GM19023 (cell line): ENCODE results near the gene AKT1S1.
"Not testable (repeated sequence)": the region's sequence is repeated elsewhere in the genome, so short reads cannot be mapped to it uniquely, and the experiment has no call there.

Experiments used
- ATAC-seq: cut with Tn5 transposase; IDR thresholded peaks from one replicate; pipeline ENCODE4 v1.9.1; 2021; ENCODE audit warnings: mild to moderate bottlenecking, moderate library complexity; ENCODE audit not compliant: unreplicated experiment

Gene AKT1S1

DNA sequence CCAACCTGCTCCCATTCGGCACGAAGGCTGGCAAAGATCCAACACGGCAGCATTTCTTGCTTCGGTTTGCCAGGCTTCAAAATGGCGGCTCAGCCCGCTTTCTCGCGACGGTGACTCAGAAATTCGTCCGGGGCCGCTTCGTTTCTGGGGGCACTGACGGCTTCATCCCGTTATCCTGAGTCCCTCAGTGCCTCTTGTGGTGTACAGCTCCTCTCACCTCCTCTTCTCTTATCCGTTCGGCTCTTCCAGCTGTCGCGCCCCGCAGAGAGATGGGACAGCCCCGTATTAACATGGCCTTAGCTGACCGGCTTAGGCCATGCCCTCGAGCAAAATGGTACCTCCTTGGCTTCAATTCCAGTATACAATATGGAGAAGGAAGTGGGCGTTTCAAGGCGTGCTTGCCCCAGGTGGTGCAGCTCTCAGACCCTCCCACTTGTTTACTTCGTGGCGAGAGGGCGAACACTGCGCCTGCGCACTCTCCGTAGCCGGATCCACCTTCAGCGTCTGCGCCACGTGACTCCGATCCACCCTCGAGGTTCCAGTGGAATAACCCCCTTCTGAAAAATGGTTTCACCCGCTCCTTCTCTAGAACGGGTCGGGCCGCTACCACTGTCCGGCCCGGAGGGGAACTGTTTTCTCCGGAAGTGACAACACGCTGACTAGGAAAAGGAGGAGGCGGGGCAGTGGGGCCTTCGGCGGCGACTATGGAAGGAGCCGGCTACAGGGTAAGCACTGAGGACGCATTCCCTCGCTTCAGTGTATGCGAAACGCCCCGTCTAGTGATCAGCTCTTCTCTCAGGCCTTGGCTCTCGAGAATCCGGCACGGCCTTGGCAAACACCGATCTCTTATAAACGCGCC lies at the start of gene AKT1S1, which contains the start of gene TBC1D17:
Gene AKT1S1 (minus strand): TSS at position 336 of the 859 bp plus-strand sequence. CDS start 4,060 bp downstream, outside the sequence.
Gene TBC1D17 (plus strand): TSS at position 683 of the 859 bp plus-strand sequence. CDS start 22 bp downstream, at position 705.
- ATAC-seq, result peak; percentile 52

DNA sequence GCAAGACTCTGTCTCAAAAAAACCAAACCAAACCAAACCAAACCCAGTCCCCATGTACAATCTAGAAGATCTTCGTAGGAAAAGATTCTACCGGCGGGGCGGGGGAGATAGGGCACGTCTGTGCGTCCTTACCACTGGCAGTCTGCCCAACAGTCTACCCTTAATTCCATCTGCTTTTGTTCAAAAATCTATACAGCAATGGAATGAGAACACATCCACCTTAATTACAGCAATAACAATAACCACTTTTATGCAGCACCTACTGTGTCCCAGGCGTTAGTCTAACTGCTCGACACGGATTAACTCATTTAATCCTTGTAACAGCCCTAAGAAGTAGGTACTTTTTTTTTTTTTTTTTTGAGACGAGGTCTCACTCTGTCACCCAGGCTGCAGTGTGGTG lies 49.4 kb upstream of the AKT1S1 start:
- ATAC-seq, result no peak

DNA sequence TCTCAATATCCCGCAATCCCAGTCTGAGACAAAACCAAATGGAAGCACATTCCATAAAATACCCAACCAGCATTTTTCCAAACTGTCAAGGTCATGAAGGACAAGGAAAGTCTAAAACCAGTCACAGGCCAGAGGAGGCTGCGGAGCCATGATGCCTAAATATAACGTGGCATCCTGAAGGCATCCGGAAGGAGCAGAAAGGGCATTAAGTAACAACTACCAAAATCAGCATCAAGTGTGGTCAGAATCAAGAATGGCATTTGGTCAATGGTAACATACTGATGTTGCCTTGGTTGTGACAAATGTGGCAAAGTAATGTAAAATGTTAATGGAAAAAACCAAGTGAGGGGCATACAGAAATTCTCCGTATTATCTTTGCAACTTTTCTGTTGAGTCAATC lies 48.3 kb upstream of the AKT1S1 start:
- no peak for ATAC-seq

DNA sequence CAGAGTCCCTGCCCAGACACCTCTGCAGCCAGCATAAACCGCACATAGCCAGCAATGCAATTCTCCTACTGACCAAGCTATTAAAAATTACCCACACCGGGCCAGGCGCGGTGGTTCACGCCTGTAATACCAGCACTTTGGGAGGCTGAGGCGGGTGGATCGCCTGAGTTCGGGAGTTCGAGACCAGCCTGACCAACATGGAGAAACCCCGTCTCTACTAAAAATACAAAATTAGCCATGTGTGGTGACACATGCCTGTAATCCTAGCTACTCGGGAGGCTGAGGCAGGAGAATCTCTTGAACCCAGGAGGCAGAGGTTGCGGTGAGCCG lies 47.7 kb upstream of the AKT1S1 start:
- ATAC-seq, result not testable (repeated sequence)

DNA sequence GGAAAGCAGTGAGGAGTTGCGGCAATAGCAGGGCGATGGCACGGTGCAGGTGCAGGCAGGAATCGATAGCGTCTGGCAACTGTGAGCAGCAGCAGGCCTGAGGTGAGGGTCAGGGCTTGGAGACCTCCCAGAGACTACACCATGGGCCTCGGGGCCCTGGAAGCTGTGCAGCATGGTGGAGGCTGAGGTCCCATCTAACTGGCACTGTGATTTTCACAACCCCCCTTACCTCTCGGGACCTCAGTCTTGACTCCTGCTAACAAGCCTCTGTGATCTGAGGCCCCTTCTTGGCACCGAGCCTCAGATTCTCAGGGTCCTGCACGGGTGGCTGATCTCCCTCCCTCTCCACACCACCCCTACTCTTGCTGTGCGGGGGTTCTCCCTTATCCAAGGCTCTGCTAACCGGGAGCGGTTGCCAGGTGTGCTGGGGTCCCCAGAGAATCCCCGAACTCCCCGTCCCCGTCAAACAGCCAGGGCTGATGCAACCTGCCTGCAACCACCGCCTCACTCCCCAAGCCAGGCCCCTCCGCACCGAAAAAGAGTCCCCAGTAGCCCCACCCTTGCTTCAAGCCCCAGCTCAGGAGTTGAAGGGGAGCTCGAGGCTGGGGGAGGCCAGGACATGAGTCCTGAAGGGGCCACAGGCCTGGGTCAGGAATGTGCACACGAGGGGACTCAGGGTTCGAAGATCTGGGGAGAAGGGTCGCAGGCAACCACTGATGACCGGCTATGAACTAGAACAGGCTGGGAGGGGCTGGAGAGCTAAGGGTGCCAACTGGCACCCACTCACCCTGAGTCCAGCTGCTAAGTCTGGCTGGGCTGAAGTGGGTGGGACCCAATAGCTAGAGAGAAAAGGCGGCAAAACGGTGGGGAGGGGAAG lies 47.1 kb upstream of the AKT1S1 start:
- no peak for ATAC-seq

DNA sequence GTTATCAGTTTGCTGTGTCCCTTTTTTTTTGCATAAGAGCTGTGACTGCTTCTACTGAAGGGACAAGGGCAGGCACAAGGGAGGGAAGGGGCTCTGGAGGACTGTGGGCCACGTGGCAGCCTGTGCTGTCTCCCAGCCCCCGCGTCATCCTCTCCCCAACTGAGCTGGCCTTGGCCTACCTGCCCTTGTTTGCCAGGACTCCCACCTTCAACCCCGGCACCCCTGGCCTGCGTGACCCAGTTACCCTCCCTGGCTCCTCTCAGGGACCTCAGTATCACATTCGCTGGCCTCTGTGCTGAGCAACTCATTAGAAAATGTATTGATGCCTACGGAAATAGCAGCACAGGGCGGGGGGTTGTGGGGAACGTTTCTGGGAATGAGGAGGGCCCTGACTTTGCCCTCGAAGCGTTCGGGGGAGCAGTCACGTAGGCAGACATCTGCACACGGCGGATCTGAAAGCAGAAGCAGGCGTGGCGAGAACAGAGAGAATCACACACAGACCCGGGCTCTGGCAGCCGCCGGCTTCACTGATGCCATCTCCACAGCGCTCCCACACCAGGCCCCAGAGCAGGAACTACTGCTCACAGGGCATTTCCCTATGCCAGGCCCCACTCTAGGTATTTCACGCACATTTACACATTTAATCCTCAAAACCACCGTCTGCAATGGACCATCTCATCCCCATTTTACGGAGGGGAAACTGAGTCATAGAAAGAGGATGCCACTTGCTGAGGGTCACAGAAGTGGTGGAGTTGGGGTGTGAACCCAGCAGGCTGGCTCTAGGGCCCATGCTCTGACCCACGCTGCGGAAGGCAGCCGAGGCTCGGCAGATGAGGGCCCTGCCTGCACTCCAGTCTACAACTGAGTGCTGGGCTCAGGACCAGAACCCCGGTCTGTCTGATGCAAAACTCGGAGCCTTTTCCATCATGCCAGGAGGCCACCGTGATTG lies 46.2 kb upstream of the AKT1S1 start:
- ATAC-seq, result no peak

DNA sequence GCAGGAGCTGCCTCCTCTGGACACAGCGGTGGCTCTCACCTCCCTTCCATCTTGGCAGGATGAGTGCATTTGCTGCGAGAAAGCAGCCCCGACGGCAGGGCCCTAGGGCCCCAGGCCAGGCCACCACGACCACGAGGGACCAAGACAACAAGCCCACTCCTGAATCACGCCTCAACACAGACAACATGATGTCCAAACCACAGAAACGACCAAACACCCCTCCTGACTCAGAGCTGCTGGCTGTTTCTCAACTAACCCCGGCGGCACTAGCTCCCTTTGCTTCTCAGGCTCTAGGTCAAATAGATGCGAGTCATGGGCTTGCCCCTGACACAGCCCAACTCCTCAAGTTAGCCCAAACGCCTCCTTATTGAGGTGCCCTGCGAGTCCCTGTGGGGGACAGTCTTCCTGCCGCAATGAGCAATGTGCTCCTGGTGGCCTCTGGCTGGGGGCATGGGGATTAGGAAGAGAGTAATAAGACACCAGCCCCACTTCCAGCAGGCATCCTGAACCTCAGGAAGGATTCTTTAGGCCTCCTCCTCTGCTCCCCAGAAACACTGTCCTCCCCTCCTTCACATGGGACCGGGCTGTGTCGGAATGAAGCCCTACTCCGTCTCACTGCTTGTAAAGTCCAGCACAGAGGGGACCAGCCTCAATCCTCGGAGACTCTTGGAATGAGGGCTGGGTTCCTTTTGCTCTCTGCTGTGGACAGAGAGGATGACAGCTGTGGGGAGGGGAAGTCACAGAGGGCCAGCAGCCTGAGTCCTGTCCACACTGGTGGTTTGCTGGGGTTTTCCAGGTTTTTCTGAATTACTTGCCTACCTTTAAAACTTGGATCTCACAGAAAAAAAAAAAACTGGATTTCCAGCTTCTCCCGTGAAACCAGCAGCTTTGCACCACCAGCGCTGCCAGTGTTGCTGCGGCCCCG lies 45.0 kb upstream of the AKT1S1 start:
- no peak for ATAC-seq

DNA sequence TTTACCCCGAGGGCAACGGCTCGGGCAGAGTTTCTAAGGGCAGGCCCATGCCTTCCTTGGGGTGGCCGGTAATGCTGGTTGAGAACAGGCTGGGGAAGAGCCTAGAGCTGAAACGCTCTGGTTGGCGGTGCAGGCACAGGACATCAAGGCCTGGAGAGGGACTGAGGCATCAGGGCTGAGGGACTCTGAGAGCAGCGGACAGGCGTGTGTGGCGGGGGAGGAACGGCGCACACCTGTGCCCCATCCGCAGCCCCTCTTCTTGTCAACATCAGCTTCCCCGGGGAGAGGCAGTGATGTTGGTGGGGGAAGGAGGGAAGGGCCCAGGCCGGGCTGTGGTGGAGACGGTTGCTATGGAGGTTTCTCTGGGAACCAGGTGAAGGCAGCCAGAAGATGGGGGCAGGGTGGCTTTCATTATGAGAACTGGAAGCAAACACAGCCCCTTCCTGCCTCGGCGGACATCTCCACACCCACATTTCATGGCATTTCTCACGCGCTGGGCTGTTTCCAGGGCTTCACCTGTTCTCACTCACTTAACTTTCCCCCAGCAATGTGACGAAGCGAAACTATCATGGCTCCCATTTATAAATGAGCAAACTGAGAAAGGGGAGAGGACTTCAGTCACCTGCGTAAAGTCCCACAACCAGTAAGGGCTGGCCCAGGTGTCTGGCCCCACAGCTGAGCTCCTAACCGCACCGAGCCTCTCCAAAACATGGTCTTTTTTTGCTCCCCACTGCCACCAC lies 43.6 kb upstream of the AKT1S1 start:
- no peak for ATAC-seq

DNA sequence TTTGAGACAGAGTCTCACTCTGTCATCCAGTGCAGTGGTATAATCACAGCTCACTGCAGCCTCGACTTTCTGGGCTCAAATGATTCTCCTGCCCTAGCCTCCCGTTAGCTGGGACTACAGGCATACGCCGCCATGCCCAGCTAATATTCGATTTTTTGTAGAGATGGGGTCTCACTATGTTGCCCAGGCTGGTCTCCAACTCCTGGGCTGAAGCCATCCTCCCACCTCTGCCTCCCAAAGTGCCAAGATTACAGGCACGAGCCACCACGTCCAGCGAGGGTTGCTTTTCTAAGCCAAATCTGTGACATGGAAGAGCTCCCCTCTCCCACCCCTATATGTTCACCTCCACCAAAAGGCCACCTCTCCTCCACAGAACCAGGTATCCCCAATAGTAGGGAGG lies 40.9 kb upstream of the AKT1S1 start:
- no peak for ATAC-seq

DNA sequence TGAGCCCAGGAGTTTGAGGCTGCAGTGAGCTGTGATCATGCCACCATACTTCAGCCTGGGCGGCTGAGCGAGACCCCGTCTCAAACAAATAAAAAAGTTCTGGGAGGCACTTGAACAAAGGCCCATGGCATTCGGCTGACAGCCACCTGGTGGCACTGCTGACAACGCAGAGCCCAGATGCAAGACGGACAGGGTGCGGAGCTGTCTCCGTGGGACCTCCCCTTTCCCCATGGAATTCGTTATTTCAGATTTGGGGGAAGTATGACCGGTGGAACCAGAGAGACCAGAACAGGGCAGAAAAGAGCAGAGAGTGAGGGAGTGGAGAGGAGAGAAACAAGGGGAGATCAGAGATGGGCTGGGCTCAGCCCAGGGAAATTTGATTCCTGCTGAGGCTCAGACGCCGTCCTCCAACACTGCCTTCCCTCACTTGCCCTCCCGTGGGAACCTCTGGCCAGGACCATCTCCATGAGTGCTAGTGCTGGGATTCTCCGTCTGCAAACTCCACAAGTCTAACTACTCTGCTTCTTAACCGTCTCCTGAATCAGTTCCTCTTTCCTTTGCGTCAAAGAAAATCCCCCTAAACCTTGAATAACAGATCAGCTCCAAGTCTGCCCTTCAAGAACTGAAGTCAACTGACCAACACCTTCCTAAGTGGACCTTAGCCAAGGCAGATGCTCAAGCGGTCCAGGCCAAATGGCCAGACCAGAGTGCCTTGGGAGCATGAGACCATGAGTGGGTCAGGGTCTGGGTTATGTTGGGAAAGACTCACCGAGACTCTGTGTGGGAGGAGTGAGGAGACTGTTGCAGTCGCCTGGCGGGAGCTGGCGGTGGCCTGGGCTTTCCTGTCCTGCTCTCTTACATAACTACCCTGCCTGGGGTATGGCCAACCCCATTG lies 39.9 kb upstream of the AKT1S1 start:
- no peak for ATAC-seq

DNA sequence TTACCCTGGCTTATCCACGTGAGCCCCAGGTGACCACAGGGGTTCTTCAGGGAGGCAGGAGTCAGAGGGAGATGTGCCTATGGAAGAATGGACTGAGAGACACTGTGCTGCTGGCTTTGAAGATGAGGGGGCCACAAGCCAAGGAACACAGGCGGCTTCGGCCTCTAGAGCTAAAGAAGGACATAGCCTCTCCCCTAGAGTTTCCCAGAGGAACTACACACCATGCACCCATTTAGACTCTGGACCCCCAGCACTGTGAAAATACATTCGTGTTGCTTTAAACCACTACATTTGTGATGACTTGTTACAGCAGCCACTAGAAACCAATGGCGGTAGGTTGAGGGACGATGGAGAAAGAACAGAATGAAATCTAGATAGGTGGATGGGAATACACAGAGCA lies 38.1 kb upstream of the AKT1S1 start:
- no peak for ATAC-seq

DNA sequence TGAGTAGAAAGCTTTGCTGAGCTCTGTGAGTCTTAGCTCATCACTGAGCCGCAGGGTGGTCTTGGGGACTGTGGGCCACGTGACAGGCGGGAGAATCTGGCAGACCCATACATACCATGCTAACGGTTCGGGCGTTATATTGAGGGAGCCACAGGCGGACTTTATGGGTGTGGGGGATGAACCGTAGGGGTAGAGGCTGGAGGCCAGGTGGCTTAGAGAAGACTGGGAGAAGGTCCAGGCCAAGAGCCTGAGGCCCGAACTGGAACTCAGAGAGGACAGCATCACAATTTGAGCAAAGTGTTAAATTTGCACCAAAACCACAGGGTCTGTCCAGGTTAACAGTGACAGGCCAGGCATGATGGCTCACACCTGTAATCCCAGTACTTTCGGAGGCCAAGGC lies 36.6 kb upstream of the AKT1S1 start:
- no peak for ATAC-seq

DNA sequence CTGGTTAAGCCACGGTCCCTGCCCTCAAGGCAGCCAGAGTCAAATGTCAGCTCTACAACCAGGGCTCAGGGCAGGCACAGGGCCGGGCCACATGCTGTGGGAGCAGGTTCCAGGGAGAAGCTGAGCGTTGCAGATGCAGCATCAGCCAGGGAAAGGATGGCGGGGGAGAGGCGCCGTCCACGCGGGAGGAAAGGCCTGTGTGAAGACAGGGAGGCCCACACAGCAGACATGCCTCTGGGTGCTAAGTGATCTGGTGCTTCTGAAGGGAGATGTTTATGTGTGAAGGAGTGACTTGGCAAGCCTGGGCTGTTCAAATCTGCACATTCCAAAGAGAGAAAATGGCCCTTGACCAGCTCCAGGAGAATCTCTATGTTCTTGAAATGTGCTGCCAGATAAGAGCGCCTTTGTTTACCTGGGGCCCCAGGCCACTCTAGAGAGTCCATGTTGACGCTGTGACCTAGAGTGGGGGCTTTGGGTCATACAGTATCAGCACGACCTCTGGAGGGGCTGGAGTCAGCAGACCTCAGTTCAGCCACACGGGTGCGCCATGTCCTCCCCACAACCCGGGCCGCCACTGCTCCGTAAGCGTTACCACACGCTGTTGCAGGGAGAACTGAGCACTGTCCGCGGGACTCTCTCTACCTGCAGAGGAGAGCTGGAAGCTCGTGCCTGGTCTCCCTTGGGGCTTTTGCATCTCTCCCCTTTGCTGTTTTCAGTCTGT lies 36.0 kb upstream of the AKT1S1 start:
- no peak for ATAC-seq

DNA sequence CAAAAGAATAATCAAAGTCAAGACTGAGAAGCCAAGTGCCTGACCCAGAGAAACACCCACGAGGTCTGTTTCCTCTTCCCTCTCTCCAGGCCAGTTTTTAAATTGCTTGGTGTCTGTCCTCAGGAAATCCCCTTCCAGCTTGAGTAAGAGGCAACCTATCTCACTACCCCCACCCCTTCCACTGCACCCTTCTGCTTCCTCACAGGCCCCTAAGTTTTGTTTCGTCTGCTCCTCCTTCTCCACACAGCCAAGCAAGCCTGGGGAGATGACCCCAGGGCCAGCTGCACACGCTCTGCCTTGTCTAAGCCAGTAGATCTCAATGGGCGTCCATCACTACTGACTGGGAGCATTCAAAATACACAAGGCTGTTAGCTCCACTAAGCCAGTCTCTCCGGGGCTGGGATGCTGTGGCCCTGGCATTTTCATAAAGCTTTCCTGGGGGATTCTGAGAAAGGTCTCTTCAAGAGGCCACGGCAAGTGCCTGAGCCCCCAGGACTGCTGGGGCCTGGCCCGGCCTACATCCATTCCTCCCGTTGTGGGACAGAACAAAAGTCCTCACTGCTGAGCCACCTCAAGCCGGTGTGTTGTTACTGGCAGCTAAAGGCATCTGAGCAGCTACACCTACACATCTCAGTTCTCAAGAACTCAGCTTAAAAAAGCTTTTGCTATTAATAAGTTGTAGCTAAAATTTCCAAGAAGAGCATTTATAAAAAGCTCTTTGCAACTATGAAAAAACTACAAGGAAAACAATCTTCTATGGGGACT lies 34.4 kb upstream of the AKT1S1 start:
- ATAC-seq, result peak; percentile 45

DNA sequence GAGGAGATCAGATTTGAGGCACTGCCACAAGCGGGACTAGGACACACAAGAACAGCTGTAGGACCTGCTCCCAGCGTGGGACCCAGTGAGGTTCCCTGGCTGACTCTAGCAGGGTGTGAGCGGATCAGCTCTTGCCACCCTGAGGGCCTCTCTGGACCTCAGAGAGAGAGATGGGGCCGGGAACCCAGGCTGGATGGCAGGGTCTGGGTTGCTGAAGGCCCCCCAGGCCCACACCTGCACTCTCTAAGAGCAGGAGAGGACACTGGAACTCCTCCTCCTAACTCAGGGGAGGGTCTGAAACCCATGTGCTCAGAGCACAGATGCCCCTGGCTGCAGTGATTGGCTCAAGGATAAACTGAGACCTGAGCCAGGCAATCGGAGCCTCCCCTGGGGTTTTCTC lies 33.0 kb upstream of the AKT1S1 start:
- no peak for ATAC-seq
